ENCODE measurements around the gene CD2.

GRCh38 chr1:116721039-116721405 is 33.2 kb upstream of the CD2 start:
- TF ChIP-seq POLR2A (IDR thresholded peaks at IDR 0.05; ENCODE audit: low read length) (no peak), GATA1 (IDR thresholded peaks at IDR 0.05; ENCODE audit: low read depth, low read length) (no peak)

Measured in erythroblast (primary cell).